Activated T-cell treated with anti-CD3 and anti-CD28 coated beads, Interleukin-2, amount 50 U/mL, for 24 hours (primary cell): ENCODE results near the gene FIZ1.
A peak's percentile ranks its signal among the peaks of the same experiment; 100 is the strongest.
"Not testable (repeated sequence)": the region's sequence is repeated elsewhere in the genome, so short reads cannot be mapped to it uniquely, and the experiment has no call there.

Source experiments
- DNase-seq: peaks from one replicate; pipeline ENCODE4 v3.0.0-alpha.2; 2020
- H3K27ac Mint-ChIP-seq: 2 replicates; pipeline ENCODE4 v1.8.0; 2020; ENCODE audit warnings: mild to moderate bottlenecking, mixed read lengths
- H3K27me3 Mint-ChIP-seq: 2 replicates; pipeline ENCODE4 v1.8.0; 2020; ENCODE audit warnings: mixed read lengths
- H3K36me3 Mint-ChIP-seq: 2 replicates; pipeline ENCODE4 v1.8.0; 2020; ENCODE audit warnings: low read depth, mixed read lengths
- H3K4me1 Mint-ChIP-seq: 2 replicates; pipeline ENCODE4 v1.8.0; 2020; ENCODE audit warnings: low read depth, mixed read lengths
- H3K4me3 Mint-ChIP-seq: 2 replicates; pipeline ENCODE4 v1.8.0; 2020; ENCODE audit warnings: mild to moderate bottlenecking, moderate library complexity, mixed read lengths
- H3K9me3 Mint-ChIP-seq: 2 replicates; pipeline ENCODE4 v1.8.0; 2020; ENCODE audit warnings: mixed read lengths

FIZ1 gene

GRCh38 chr19:55583897-55584296 lies 15.4 kb downstream of the FIZ1 start:
- not testable (repeated sequence) for DNase-seq, H3K27ac Mint-ChIP-seq, H3K27me3 Mint-ChIP-seq, H3K9me3 Mint-ChIP-seq, H3K36me3 Mint-ChIP-seq, H3K4me3 Mint-ChIP-seq
- peaks cover 42% of the 10 kb centered on the region for H3K4me1 Mint-ChIP-seq

- H3K27me3 Mint-ChIP-seq, H3K4me3 Mint-ChIP-seq, DNase-seq, H3K9me3 Mint-ChIP-seq, H3K27ac Mint-ChIP-seq: not testable (repeated sequence)
- Mint-ChIP-seq H3K36me3 (peaks cover 13% of the 10 kb centered on the region), H3K4me1 (peaks cover 36% of the 10 kb centered on the region)
Observed at GRCh38 chr19:55582284-55582683, 17.0 kb downstream of the FIZ1 start.

GRCh38 chr19:55581823-55582223 lies 17.5 kb downstream of the FIZ1 start:
- H3K4me1 Mint-ChIP-seq: peaks cover 32% of the 10 kb centered on the region
- DNase-seq: no peak
- peaks cover 17% of the 10 kb centered on the region for H3K36me3 Mint-ChIP-seq
- no peaks in the 10 kb centered on the region for H3K27me3 Mint-ChIP-seq
- H3K9me3 Mint-ChIP-seq: no peaks in the 10 kb centered on the region
- H3K4me3 Mint-ChIP-seq: peak overlapping the region; percentile 81
- peak overlapping the region; percentile 82 for H3K27ac Mint-ChIP-seq

GRCh38 chr19:55581145-55581822 lies 18.0 kb downstream of the FIZ1 start:
- peaks cover 28% of the 10 kb centered on the region for H3K4me1 Mint-ChIP-seq
- DNase-seq: no peak
- H3K4me3 Mint-ChIP-seq: peak overlapping the region; percentile 81
- H3K27me3 Mint-ChIP-seq: no peaks in the 10 kb centered on the region
- H3K36me3 Mint-ChIP-seq: peaks cover 20% of the 10 kb centered on the region
- H3K27ac Mint-ChIP-seq: peak overlapping the region; percentile 82
- no peaks in the 10 kb centered on the region for H3K9me3 Mint-ChIP-seq

- no peaks in the 10 kb centered on the region for H3K9me3 Mint-ChIP-seq
- peak within 1 kb of the TSS; percentile 93 for H3K27ac Mint-ChIP-seq
- peak within 1 kb of the TSS; percentile 81 for H3K4me3 Mint-ChIP-seq
Observed at GRCh38 chr19:55580628-55581144, 18.6 kb downstream of the FIZ1 start, which contains the start of gene ZNF579. Gene ZNF579, minus strand, starts transcription at chr19:55580848. Its CDS starts 1,209 bp downstream, at chr19:55579639.

GRCh38 chr19:55579766-55580621 lies 19.3 kb downstream of the FIZ1 start:
- Mint-ChIP-seq H3K27ac (peak overlapping the region; percentile 93), H3K9me3 (no peaks in the 10 kb centered on the region), H3K4me3 (peak overlapping the region; percentile 81), H3K36me3 (peaks cover 20% of the 10 kb centered on the region), H3K4me1 (peaks cover 18% of the 10 kb centered on the region), H3K27me3 (no peaks in the 10 kb centered on the region)
- no peak for DNase-seq

More at GRCh38 chr19:55580628-55581144, 18.6 kb downstream of the FIZ1 start, which contains the start of gene ZNF579:
- H3K27me3 Mint-ChIP-seq: no peaks in the 10 kb centered on the region
- peaks cover 23% of the 10 kb centered on the region for H3K4me1 Mint-ChIP-seq
- DNase-seq: peak; percentile 89
- H3K36me3 Mint-ChIP-seq: peaks cover 20% of the 10 kb centered on the region

- Mint-ChIP-seq H3K9me3 (no peaks in the 10 kb centered on the region), H3K36me3 (peaks cover 20% of the 10 kb centered on the region)
Observed at GRCh38 chr19:55578761-55579747, 20.3 kb downstream of the FIZ1 start.

GRCh38 chr19:55578031-55578760 lies 21.1 kb downstream of the FIZ1 start:
- no peak for DNase-seq
- Mint-ChIP-seq H3K27me3 (no peaks in the 10 kb centered on the region), H3K9me3 (no peaks in the 10 kb centered on the region), H3K4me3 (no peak overlapping the region), H3K36me3 (peaks cover 20% of the 10 kb centered on the region), H3K27ac (no peak overlapping the region), H3K4me1 (peaks cover 18% of the 10 kb centered on the region)

More at GRCh38 chr19:55578761-55579747, 20.3 kb downstream of the FIZ1 start:
- H3K4me3 Mint-ChIP-seq: peak overlapping the region; percentile 81
- no peaks in the 10 kb centered on the region for H3K27me3 Mint-ChIP-seq
- peak overlapping the region; percentile 93 for H3K27ac Mint-ChIP-seq
- no peak for DNase-seq
- H3K4me1 Mint-ChIP-seq: peaks cover 18% of the 10 kb centered on the region

GRCh38 chr19:55576746-55577145 lies 22.6 kb downstream of the FIZ1 start:
- no peaks in the 10 kb centered on the region for H3K9me3 Mint-ChIP-seq
- H3K4me3 Mint-ChIP-seq: no peak overlapping the region
- H3K4me1 Mint-ChIP-seq: peaks cover 14% of the 10 kb centered on the region
- H3K36me3 Mint-ChIP-seq: peaks cover 20% of the 10 kb centered on the region
- no peak overlapping the region for H3K27ac Mint-ChIP-seq
- DNase-seq: no peak
- H3K27me3 Mint-ChIP-seq: no peaks in the 10 kb centered on the region

GRCh38 chr19:55573929-55574328 lies 25.4 kb downstream of the FIZ1 start:
- H3K4me1 Mint-ChIP-seq, H3K9me3 Mint-ChIP-seq, H3K27ac Mint-ChIP-seq, DNase-seq, H3K4me3 Mint-ChIP-seq, H3K27me3 Mint-ChIP-seq: not testable (repeated sequence)
- peaks cover 12% of the 10 kb centered on the region for H3K36me3 Mint-ChIP-seq

GRCh38 chr19:55569477-55569876 lies 29.8 kb downstream of the FIZ1 start:
- H3K9me3 Mint-ChIP-seq, H3K4me1 Mint-ChIP-seq, H3K36me3 Mint-ChIP-seq, H3K4me3 Mint-ChIP-seq, DNase-seq, H3K27me3 Mint-ChIP-seq, H3K27ac Mint-ChIP-seq: not testable (repeated sequence)

- no peaks in the 10 kb centered on the region for H3K9me3 Mint-ChIP-seq
- H3K4me3 Mint-ChIP-seq: no peak overlapping the region
Observed at GRCh38 chr19:55567708-55568328, 31.5 kb downstream of the FIZ1 start.

GRCh38 chr19:55566823-55567222 lies 32.5 kb downstream of the FIZ1 start:
- Mint-ChIP-seq H3K4me1 (no peaks in the 10 kb centered on the region), H3K27ac (no peak overlapping the region), H3K36me3 (no peaks in the 10 kb centered on the region), H3K27me3 (peaks cover 9% of the 10 kb centered on the region), H3K4me3 (no peak overlapping the region), H3K9me3 (no peaks in the 10 kb centered on the region)
- no peak for DNase-seq

More at GRCh38 chr19:55567708-55568328, 31.5 kb downstream of the FIZ1 start:
- DNase-seq: no peak
- no peak overlapping the region for H3K27ac Mint-ChIP-seq
- no peaks in the 10 kb centered on the region for H3K36me3 Mint-ChIP-seq
- peaks cover 9% of the 10 kb centered on the region for H3K27me3 Mint-ChIP-seq
- H3K4me1 Mint-ChIP-seq: no peaks in the 10 kb centered on the region
